Embryonic facial prominence (tissue), 1 donor: ENCODE results near the gene VPS37C.
"Not testable (repeated sequence)": the region's sequence is repeated elsewhere in the genome, so short reads cannot be mapped to it uniquely, and the experiment has no call there.

Source experiments
- DNase-seq: peaks from one replicate; pipeline ENCODE4 v3.0.0-alpha.2; 2016; ENCODE audit errors: extremely low spot score

The VPS37C gene

GRCh38 chr11:61161190-61162091 lies at the start of gene VPS37C:
TSS of gene VPS37C (minus strand) at chr11:61161426. CDS start at chr11:61138829, 22,597 bp downstream.
- peak; percentile 76 for DNase-seq

- DNase-seq, result not testable (repeated sequence)
These were observed 49.4 kb upstream of the VPS37C start for GRCh38 chr11:61210629-61211028.

- DNase-seq, result not testable (repeated sequence)
These were observed 46.5 kb upstream of the VPS37C start for GRCh38 chr11:61207636-61208310.

DNA sequence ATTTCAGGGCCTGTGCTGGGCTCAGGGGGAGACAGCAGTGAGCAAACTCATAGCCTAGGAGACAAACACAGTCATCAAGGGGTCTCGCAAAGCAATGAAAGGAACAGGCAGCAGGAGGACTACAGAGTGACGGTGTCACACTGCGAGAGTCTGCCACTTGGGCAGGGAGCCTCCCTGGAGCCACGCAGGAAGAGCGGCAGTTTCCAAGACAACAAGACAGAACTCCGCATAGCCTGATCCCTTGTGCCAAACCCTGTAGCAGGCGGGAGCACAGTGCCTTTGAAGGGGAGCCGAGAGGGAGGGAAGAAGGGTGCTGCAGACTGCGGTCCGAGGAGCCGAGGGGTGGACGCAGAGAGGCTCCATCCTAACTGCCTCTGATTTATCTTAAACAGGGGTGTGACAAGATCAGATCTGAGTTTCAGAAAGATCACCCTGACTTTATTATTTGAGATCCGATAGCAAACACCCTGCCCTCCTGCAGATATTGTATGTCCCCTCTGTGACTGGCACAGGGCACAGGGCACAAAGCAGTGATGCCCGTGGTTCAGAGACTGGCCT lies 43.4 kb upstream of the VPS37C start:
- DNase-seq, result not testable (repeated sequence)

DNA sequence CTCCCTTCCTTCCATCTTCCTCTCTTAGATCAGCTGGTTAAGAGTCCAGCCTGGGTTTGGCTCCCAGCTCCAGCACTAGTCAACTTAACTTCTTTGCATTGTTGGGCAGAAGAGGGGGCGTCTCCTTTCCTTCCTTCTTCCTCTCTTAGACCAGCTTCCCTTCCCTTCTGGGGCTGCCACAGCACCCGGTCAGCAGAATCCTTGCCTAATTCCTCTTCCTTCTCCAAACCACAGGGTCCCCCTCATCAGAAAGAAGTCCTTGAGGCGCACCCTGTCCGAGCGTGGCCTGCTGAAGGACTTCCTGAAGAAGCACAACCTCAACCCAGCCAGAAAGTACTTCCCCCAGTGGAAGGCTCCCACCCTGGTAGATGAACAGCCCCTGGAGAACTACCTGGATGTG lies 42.6 kb upstream of the VPS37C start:
- DNase-seq, result not testable (repeated sequence)

DNA sequence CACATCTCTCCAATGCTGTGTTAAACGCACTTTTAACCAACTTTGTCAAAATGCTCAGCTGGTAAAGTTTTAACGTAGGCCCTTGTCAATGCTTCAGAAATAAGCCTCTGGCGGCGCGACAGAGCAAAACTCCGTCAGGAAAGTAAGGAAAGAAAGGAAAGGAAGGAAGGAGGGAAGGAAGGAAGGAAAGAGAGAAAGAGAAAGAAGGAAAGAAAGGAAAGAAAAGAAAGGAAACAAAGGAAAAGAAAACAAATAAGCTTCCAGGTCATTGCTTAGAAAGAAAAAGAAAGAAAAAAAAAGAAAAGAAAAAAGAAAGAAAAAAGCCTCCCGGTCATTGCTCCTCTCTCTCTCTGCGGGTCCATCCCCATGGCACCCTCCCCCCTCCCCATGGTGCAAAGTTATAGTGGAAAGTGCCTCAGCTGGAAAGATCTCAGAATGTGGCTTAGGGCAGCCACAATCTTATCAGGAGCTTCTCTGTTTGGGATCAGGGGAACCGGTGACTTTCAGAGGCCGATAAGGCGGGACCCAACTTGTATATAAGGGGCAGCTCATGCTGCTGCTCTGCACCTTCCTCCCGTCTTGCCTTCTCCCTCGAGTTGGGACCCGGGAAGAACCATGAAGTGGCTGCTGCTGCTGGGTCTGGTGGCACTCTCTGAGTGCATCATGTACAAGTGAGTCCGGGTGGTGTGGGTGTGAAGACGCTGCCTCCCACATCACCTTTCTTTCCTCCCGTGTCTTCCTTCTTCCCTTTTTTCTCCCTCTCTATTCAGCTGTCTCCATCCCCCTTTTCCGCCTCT lies 41.9 kb upstream of the VPS37C start, which contains the start of gene PGA3:
PGA3 (plus strand) TSS at position 566 of the 797 bp plus-strand sequence; CDS start at position 616, 50 bp downstream.
- peak; percentile 4 for DNase-seq

GRCh38 chr11:61201476-61201875 lies 40.2 kb upstream of the VPS37C start:
- no peak for DNase-seq

DNA sequence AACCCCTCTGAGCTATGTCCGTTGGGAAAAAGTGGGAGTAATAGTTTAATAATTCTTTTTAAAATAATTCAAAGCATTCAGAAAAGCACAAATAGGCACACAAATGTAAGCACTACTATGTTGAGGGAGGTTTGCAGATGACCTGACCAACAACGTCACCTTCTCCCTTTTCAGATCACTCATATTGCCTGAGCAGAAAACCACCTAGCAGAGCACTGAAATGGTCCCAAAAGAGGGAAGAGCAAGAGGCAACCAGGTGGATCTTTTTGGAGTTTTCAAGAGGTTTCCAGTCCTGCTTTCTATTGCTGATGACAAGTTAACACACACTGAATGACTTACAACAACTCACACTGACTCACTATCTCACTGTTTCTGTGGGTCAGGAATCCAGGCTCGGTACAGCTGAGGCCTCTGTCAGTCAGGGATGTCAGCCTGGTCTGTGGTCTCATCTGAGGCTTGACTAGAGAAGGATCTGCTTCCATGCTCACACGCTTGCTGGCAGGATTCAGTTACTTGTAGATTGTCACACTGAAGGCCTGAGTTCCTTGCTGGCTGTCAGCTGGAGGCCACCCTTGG lies 37.8 kb upstream of the VPS37C start:
- DNase-seq, result no peak

DNA sequence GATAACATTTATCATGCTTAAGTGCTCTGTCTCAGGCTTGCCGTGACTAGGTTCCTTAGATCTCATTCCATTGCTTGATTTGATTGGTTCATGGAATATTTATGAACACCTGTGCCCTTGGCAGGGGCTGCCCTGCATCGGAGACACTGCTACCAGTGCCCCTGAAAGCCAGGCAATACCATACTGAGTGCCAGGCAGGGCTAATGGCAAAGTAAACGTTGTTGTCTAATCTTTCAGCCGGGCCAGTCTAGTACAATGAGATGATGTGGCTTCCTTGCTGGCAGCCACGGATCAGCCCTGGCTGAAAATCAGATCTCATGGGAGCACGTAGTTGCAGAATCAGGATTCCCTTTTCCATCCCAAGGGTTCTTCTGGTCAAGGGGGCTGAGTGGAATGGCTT lies 37.1 kb upstream of the VPS37C start:
- no peak for DNase-seq

- no peak for DNase-seq
These were observed 34.5 kb upstream of the VPS37C start for GRCh38 chr11:61195719-61196118.

GRCh38 chr11:61194981-61195695 lies 33.9 kb upstream of the VPS37C start:
- DNase-seq, result no peak

GRCh38 chr11:61194169-61194671 lies 33.0 kb upstream of the VPS37C start:
- DNase-seq, result no peak

DNA sequence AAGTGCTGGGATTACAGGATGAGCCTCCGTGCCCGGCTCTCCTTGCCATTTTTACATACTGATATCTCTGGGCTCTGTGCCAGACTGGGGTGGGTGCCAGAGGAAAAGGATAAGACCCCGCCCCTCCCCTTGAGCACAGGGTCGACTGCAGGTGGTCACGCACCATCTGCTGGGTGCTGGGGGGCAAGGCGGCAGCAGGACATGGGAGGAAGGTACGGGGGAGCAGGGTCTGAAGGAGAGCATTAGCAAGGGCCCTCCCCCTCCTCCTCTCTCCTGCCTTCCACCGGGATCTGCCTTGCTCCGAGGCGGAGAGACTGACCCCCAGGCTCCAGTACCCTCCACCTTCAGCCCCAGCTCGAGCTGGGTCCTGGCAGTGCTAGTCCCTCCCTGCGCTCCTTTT lies 32.4 kb upstream of the VPS37C start:
- DNase-seq, result no peak

- no peak for DNase-seq
These were observed 28.7 kb upstream of the VPS37C start for GRCh38 chr11:61189933-61190332.

DNA sequence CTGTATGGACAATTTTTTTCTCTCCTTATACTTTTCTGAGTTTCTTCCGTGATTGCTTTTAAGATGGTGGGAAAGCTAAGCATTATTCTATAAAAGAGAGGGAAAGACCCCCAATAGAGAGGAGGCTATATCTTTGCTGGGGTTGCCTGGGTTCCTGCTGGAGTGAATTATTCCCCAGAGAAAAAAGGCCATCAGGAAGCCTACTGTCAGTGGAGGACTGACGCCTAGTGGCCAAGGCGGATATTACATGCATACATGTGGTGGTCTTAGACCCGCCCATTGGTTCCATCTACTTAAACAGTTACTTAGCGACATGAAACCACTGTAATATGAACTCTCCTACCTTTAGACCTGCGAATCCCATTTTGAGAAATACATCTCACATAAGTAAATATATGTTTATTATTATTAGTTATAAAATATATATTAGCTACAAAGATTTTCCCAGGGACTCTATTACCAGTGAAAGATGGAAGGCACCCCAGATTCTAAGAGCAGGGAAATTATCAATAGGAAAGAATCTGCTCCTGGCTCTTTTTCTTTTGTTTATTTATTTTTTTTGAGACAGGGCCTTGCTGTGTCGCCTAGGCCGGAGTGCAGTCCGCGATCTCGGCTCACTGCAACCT lies 26.4 kb upstream of the VPS37C start:
- peak; percentile 55 for DNase-seq

- DNase-seq, result no peak
These were observed 25.3 kb upstream of the VPS37C start for GRCh38 chr11:61186504-61186903.

DNA sequence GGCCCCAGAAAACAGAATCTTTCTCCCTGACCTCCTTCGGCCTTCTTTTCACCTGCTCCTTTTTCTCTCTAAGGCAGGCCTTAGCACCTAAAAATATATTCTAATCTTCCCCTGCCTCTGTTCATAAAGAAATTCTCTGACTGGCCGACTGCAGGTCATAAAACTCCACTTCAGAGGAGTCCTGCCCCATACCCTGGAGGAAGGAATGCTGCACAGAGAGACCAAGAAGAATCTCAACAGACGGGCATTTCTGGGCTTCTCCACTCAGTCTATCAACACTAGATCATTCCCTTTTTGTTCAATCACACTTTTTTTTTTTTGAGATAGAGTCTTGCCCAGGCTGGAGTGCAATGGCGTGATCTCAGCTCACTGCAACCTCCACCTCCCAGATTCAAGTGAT lies 22.4 kb upstream of the VPS37C start:
- DNase-seq, result no peak

- no peak for DNase-seq
These were observed 20.3 kb upstream of the VPS37C start for GRCh38 chr11:61181489-61181888.

DNA sequence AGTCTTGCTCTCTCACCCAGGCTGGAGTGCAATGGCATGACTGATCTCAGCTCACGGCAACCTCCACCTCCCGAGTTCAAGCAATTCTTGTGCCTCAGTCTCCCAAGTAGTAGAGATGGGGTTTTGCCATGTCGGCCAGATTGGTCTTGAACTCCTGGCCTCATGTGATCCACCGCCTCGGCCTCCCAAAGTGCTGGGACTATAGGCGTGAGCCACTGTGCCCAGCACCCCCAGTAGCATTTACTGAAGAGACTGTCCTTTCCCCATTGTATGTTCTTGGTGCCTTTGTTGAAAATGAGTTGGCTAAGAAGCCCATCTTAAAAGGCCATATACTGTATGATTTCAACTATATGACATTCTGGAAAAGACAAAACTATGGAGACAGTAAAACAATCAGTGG lies 19.0 kb upstream of the VPS37C start:
- not testable (repeated sequence) for DNase-seq

DNA sequence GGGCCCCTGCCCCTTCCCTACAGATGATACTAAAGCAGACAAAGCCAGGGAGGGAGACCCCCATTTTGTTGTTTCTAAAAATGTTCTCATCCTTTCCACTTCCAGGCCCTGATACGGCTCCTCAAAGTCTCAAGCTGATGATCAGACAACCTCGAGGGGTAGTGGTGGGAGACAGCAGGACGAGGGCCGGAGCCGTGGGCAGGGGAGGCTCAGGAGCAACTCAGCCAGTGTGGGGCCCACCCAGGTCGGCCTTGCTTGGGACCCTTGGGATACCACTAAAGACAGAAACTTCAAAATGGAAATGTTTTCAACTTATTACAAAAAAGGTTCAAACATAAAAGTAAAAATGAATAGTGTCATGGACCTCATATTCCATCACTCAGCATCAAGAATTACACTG lies 15.2 kb upstream of the VPS37C start:
- DNase-seq, result no peak
